Measurements from ENCODE around the gene KLHL30. TPM values are rescaled to one million over a fixed set of nuclear protein-coding genes. Genes with fewer than 3 reads are reported as not detected.

KLHL30 gene
- total RNA-seq, 1 experiment from 2014 or later: not detected

GRCh38 chr2:238152771-238153688 is 14.6 kb downstream of the KLHL30 start:
- H2BK20ac ChIP-seq (ENCODE audit: low read depth, low read length, poor library complexity, severe bottlenecking): no peak overlapping the region
- H3K9ac ChIP-seq (ENCODE audit: extremely low read depth, insufficient read length, low read length): no peak overlapping the region
- no peak overlapping the region for H3K23ac ChIP-seq (ENCODE audit: insufficient read length, low read depth, low read length)
- H2BK120ac ChIP-seq (ENCODE audit: low read depth, low read length, poor library complexity, severe bottlenecking): no peak overlapping the region
- Mint-ChIP-seq H3K27ac (peak overlapping the region in 1 of 3 experiments; percentile 62; a peak in 1 of 7 replicates), H3K9me3 (no peaks in the 10 kb centered on the region), H3K4me1 (peaks cover 6 to 10% of the 10 kb centered on the region in 2 experiments), H3K4me3 (no peak overlapping the region), H3K27me3 (ENCODE audit: low read depth) (peaks cover 3% of the 10 kb centered on the region; the same call in 1 of the 2 replicates), H3K36me3 (ENCODE audit: insufficient read depth in 1 of 3, low read depth in 3 of 3) (no peaks in the 10 kb centered on the region; a peak in 2 of 7 replicates)
- no peak overlapping the region for H2BK5ac ChIP-seq (ENCODE audit: insufficient read length, low read length)
- H3K79me2 ChIP-seq (ENCODE audit: insufficient read depth, low read length): no peaks in the 10 kb centered on the region
- no peaks in the 10 kb centered on the region for H3K27me3 ChIP-seq (ENCODE audit: insufficient read depth, low read length)
- H4K5ac ChIP-seq (ENCODE audit: insufficient read length, low read depth, low read length): no peak overlapping the region
- H2AK5ac ChIP-seq (ENCODE audit: insufficient read length, low read length): no peak overlapping the region
- H3K4me2 ChIP-seq (ENCODE audit: insufficient read depth, insufficient read length, low read length): no peak overlapping the region
- H3K4me1 ChIP-seq (ENCODE audit: insufficient read depth, low read length): no peaks in the 10 kb centered on the region
- H3T11ph ChIP-seq (ENCODE audit: low read length): no peak overlapping the region
- no peak overlapping the region for H2BK15ac ChIP-seq (ENCODE audit: low read depth, low read length)
- no peak overlapping the region for H3K18ac ChIP-seq (ENCODE audit: insufficient read length, low read depth, low read length)
- peaks cover under 1% of the 10 kb centered on the region for H3K23me2 ChIP-seq (ENCODE audit: insufficient read length, low read depth, low read length, poor library complexity, severe bottlenecking)
- H4K91ac ChIP-seq (ENCODE audit: insufficient read length, low read depth, low read length): no peak overlapping the region
- no peak overlapping the region for H3K4ac ChIP-seq (ENCODE audit: low read depth, low read length)
- H3K56ac ChIP-seq (ENCODE audit: insufficient read length, low read depth, low read length): no peak overlapping the region
- WGBS (ENCODE audit: extremely low coverage, insufficient read length, low lambda C conversion rate): no CpG with 5 or more reads among the region's 22 CpGs
- H3K79me1 ChIP-seq (ENCODE audit: insufficient read depth, low read depth, low read length, poor library complexity, severe bottlenecking): no peaks in the 10 kb centered on the region
- H3K9me3 ChIP-seq (ENCODE audit: control insufficient read depth, low read depth, low read length): no peaks in the 10 kb centered on the region
- no peak overlapping the region for H3K14ac ChIP-seq (ENCODE audit: insufficient read depth, low read length)
- no peak for DNase-seq
- no peak overlapping the region for H2AFZ ChIP-seq (ENCODE audit: low read length)
- H2BK12ac ChIP-seq (ENCODE audit: insufficient read length, low read depth, low read length): no peak overlapping the region
- H4K8ac ChIP-seq (replicated peaks; ENCODE audit: insufficient read length, low read depth, low read length): no peak overlapping the region
- TF ChIP-seq CTCF (conservative IDR thresholded peaks at IDR 0.05): peak; percentile 54
- no peak overlapping the region for H3K27ac ChIP-seq (ENCODE audit: insufficient read length, low read depth, low read length)
- H4K20me1 ChIP-seq (ENCODE audit: control insufficient read depth, insufficient read depth, insufficient read length): no peaks in the 10 kb centered on the region
